Activated CD4-positive, alpha-beta T cell treated with anti-CD3 and anti-CD28 coated beads, Interleukin-2, amount 50 U/mL, for 4 hours (primary cell): ENCODE results near the gene LRRFIP1.
A peak's percentile ranks its signal among the peaks of the same experiment; 100 is the strongest.
"Not testable (repeated sequence)": the region's sequence is repeated elsewhere in the genome, so short reads cannot be mapped to it uniquely, and the experiment has no call there.

Source experiments
- DNase-seq, 2 experiments: peaks; one replicate each; pipeline ENCODE4 v3.0.0-alpha.2; 2020

Gene LRRFIP1

DNA sequence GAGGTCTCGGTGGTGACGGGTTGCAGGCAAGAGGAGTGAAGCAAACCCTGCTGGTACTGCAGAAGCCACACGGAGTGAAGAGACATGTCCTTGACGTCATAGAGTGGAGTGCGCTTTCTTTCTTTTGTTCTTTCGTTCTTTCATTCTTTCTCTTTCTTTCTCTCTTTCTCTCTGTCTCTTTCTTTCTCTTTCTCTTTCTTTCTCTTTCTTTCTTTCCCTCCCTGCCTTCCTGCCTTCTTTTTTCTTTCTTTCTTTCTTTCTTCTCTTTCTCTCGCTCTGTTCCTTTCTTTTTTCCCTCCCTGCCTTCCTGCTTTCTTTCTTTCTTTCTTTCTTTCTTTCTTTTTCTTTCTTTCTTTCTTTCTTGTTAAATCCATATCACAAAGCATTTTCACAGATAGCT lies 39.2 kb downstream of the LRRFIP1 start:
- no peak for DNase-seq

DNA sequence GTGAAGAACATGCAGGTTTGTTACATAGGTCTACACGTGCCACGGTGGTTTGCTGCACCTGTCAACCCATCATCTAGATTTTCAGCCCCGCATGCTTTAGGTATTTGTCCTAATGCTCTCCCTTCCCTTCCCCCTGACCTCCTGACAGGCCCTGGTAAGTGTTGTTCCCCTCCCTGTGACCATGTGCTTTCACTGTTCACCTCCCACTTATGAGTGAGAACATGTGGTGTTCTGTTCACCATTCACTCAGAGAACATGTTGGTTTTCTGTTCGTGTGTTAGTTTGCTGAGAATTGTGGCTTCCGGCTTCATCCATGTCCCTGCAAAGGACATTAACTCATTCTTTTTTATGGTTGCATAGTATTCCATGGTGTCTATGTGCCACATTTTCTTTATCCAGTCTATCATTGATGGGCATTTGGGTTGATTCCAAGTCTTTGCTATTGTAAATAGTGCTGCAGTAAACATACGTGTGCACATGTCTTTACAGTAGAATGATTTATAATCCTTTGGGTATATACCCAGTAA lies 39.7 kb downstream of the LRRFIP1 start:
- not testable (repeated sequence) for DNase-seq

DNA sequence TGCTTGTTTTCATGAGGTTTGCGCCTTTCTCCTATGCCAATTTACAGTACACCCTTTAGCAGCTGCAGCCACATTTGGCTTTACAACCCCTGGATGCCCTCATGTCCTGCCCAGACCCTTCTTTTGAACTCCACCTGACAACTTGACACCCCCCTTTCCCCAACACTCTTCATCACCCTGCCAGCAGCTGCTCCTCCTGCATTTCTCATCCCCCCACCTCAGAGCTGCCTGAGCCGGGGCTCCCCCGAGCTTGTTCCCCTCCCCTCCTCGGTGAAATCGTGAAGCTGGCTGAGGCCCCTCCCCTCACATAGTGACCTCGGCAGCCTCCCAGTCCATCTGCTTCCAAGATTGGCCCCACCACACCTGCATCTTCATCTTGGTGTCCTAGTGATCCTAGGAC lies 40.5 kb downstream of the LRRFIP1 start:
- DNase-seq, result no peak

DNA sequence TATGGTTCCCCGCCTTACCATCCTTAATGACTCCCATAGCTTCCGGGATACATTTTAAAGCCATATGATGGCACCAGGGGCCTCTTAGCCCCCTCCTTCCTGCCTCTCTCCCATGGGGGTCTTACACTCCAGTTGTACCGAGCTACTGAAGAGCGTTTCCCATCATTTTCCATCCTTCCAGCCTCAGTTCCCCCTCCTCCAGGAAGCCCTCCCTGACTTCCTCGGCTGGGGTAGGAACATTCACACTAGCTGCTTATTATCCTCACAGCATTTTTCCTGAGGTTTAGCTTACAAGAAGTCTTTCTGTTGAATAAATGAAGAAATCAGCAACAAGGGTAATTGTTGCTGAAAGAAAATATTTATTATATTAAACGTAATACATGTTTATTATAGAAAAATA lies 41.1 kb downstream of the LRRFIP1 start:
- DNase-seq, result no peak

DNA sequence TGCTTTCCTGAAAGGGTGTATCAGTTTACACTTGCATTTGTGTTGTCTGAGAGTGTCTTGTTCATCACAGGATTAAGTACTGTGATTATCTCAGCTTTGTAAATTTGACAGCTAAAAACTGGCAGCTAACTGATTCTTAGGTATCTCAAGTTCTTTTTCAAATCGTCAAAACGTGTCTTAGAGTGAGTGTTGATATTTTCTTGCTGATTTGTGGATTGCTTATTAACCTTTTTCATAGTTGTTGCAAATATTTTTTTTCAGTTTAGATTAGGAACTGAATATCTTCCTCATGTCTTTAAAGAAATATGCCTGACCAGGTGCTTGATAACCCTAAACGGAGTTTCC lies 41.9 kb downstream of the LRRFIP1 start:
- DNase-seq, result no peak

DNA sequence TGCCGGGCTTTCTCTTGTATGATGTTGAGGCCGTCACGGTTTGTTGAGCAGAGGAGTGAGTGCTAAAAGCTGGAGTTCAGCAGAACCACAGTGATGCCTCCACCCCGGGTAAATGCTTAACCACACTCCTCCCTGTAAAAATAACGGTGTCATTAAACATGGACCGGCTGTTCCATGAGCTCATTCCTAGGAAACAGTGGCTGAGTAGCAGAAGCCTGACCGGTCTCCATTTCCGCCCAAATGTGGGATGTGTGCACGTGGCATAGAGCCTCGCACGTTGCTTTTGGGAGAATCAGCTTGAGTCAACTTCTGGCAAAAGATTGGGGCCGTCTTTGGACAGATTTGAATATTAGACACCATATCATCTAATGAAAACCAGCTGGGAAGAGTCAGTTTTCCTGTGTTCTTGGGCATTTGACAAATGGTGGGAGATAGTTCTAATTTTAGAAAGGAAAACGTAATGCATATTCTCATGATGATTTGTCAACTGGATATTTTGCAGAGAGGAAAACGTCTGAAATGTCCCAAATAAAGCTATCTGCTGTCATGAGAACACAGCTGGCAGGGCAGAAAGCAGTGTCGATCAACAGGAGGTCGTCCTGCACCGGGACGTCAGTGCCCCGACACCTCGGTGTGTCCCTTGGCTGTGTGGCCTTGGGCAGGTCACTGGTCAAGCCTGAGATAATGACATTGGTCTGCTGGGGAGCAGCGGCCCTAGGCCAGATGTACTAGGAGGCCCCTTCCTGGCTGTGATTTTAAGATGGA lies 42.4 kb downstream of the LRRFIP1 start:
- no peak for DNase-seq

DNA sequence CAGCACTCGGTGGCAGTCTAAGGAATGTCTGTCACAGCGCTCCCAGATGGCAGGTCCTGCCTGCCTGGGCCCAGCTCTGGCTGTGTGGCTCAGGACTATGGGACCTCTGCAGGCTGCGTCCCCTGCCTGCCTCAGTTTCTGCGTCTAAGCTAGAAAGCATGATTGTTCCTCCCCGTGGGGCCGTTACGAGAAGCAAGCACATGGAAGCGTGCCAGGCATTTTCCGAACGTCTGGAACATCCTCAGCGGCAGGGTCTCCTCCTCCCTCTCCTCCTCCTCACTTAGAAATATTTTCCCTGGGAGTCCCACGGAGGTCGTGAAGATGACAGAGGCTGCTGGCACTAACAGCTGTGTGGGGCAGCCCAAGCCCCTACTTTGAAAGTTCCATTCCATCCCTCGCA lies 43.3 kb downstream of the LRRFIP1 start:
- DNase-seq, result no peak

DNA sequence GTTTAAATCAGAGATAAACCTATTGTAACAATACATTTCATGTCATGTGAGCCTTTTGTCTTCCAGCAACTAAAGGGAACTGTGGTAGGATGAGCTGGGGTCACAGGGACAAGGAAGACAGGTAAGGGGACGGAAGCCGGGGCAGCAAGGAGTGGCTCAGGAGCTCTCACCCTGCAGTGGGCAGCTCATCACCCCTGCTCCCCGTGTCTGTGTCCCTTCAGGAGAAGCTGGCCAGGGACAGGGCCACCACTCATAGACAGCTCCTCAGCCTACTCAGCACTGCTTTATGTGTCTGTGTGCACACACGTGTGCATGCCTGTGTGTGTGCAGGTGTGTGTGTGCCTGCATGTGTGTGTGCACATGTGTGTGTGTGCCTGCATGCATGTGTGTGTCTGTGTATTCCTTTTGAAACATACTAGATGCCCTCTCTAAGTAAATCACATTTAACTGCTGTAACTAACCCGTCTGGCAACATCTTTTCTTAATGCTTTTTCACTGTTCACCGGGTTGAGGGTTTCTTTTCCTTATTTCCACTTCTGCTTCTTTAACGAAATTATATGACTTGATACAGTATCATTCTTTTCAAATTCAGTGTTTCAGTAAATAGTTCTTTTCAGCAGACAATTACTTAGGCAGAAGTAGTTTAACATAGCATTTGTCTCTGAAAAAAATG lies 44.2 kb downstream of the LRRFIP1 start:
- DNase-seq, result no peak

DNA sequence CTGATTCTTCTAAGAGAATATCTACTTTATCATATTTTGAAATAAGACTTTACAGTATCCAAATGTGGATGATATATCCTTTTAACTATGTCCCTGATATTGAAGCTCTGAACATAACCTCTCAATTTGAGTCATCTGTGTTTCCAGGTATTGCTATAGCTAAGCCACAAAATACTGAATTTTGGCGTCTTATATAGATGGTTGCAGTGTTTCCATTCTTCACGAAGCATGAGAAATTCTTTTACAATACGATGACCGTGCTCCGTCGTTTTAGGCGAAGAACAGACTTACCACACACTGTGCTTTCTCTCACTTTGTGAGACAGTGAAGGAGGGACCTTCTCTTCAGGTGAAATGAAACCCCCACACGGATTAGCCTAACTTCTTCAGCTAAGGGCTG lies 45.3 kb downstream of the LRRFIP1 start:
- no peak for DNase-seq

DNA sequence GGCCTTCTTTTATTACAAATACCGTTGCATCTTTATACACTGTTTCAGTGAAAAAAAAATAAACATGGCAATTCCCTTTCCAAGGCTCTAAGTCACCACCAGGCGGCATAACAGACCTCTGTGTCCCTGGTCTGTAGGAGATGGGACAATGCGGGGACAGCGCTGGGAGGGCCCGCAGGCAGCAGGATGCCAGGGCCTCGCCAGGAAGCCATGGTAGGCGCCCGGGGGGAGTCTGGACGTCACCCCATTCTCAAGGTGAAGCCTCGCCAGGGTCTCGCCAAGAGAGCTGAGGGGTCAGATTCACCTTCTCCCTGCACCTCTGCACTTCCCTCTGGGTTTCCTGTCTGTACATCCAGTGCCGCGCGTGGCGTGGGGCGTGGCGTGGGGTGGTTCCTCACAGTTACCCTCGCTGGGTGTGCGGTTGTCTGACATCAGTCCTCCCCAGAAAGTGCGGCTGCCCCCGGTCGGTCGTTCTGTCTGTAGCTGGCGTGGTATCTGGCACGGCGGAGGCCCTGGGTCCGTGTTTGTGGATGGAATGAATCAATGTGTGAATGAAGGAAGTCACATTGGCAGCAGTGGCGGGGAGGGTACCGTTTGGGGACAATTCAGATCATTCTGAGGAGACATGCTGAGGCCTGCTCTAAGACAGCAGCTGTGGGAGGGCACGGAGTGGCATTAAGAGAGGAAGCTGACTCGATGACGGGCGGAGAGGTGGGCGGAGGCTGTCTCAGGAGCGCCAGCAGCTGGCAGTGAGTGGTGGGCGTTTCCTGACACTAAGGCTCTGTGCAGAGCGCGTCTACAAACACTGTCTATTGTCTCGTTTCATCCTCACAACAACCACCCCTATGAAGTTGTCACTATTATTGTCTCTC lies 46.0 kb downstream of the LRRFIP1 start:
- DNase-seq, result peak; percentile 94 to 97

DNA sequence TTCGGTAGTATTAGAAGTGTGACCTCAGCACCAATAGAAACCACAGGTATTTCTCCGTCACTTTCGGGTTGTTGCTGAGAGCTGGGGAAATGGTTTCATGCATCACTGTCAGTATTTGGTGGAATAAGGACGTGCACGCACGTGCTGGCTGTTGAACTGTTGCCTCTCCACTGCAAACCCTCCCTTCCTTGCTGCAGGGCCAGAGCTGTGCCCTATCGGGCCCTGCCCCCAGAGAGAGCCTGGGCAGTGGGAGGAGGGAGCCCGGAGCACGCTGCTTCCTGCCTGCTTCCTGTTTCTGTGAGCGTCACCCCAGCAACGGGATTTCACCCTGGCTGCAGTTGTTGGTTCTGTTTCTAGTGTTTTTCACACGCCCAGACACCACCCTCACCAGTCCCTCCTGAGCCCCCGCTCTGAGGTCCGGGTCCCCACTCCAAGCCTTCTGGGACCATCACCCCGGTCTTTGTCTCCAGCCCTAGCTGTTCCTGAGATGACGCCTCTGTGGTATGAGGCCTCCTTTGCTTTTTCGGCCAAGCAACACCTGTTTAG lies 47.4 kb downstream of the LRRFIP1 start:
- peak; percentile 65 for DNase-seq

DNA sequence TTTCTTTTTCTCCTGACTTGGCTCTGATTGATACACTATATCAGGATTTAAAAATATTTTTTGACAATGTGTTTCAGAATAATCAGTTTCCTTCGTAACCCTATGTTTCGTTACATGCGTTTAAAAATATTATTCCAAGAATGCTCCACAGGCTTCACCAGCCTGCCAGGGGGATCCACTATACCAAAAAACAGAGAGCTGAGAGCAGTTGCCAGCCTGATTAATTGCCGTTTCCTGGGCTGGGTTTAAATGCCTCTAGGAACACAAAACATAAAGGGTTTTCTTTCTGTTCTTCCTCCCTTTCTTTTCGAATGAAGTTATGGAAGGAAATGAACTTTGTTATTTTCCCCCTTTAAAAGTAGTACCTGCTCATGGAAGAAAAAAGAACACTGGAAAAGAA lies 47.9 kb downstream of the LRRFIP1 start:
- DNase-seq, result no peak

DNA sequence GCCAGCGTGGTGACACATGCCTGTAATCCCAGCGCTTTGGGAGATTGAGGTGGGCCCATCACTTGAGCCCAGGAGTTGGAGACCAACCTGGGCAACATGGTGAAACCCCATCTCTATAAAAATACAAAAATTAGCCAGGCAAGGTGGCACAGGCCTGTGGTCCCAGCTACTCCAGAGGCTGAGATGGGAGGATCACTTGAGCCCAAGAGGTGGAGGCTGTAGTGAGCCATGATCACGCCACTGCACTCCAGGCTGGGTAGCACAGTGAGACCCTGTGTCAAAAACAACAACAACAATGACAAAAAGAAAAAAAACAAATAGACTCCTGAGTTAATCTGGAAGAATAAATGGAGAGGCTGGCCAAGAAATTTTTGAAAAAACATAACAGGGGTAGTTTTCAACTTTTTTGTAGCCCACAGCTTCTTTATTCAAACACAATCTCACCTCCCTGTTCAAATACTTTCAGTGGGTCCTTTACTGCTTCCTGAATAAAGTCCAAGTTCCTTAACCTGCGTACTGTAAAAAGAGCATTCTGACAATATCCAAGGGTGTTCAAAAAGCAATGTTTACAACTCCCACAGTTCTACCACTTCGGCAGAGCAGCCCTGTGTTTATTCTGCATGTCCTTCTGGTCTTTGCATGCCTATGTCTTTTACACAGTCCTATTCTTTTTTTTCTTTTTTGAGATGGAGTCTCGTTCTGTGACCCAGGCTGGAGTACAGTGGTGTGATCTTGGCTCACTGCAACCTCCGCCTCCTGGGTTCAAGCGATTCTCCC lies 53.5 kb downstream of the LRRFIP1 start:
- DNase-seq, result no peak

DNA sequence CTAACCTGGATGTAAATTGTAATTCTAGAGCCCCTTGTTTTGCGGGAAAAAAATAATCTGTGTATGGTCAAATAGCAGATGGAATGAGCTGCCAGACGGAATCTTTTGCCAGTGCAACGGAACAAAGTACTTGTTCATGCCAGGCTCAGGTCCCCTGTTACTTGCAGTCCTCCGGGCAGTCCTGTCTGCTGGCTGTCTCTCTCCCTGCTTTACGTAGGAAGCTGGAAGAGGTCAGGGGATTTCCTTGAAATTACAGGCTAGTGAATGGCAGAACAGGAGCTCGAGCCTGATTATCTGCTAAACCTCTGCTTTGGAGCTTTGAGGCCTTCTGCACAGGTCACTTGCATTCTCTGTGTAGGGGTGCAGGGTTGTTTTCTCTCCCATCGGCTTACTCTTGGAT lies 54.8 kb downstream of the LRRFIP1 start:
- DNase-seq, result no peak

DNA sequence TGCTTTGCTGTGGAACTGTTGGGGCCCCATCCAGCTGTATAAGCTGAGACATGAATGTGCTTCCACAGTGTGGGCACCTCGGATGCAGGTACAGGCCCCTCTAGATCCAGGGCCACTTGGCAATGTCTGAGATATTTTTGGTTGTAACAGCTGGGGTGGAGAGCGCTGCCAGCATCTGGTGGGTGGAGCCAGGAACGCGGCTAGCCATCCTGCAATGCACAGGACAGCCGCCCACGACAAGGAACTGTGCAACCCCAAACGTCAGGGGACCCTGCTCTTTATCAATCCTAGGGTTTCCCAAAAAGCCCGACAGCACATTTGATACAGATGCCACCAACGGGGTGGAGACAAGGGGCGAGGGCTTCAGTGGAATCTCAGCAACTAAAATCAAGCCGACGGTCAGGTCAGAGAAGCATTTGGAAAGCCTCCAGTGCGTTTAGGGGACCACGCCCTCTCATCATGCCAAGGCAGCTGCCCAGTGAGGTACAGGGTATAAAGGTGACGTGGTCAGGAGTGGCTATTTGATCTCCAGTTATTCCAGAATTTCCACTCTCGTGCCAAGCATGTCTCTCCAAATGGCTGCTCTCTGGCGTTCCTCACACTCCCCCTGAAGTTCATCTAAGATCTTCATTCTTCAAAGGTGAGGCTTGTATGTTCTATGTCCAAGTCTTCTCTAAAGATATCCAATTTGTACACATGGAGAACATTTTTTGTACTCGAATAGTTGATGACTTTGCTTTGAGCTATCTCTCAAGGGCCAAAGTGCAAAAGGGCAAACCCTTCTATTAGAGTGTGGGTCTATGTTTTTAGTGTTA lies 55.7 kb downstream of the LRRFIP1 start:
- DNase-seq, result no peak

DNA sequence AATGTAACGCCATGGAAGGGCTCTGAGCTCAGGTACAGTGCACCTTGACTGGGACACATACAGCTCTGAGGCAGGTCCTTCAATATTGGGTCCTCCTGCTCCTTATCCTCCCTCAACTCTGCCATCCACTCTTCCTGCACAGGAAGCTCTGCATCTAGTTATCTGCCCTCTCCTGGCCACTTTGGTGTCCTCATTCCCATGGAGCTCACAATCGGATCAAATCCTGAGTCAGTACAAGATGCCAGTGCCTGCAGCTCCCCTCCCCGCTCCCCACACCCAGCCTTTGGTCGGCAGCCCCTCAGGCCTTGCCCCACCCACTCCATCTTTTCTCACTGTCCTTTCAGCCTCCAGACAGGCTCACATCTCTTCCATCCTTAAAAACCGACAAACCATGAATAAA lies 58.0 kb downstream of the LRRFIP1 start:
- no peak for DNase-seq

DNA sequence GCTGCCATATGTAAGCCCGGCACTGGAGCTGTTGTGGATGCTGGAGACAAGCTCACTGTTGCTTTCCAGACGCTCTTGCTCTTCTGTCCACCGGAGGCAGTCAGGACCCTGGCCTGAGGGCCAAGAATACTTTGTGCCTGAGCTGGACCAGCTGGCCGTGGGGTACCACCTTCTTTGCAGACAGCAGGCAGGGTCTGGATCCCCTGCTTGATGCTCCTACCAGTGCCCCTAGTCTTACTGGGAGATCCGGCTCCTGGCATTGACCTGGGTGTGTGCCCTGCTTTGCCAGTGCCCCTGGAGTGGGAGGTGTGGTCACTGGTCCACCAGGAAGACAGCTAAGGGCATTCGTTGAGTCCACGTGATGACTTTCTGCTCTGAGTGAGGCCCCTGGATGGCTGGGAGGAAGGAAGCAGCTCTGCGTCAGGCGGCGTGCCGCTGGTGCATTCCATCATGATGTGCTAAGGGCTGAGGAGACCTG lies 59.3 kb downstream of the LRRFIP1 start:
- DNase-seq, result no peak

DNA sequence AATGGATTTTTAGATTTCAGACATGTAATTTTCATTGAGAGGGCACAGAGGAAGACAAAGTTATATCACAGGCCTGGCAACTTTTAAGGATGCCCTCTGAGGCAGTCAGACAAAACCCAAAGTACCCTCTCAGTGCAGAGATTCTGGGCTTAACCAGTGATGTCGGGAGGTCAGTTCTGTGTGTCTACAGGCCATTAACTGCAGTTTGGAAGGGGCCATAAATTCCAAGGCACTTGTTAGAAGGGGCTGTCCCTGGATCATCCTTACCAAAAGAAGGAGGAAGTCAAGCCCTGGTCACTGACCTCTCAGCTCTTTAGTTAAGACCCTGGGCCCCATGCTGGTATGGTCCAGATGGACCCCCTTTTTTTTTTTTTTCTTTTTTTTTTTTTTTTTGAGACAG lies 60.7 kb downstream of the LRRFIP1 start:
- DNase-seq, result no peak

DNA sequence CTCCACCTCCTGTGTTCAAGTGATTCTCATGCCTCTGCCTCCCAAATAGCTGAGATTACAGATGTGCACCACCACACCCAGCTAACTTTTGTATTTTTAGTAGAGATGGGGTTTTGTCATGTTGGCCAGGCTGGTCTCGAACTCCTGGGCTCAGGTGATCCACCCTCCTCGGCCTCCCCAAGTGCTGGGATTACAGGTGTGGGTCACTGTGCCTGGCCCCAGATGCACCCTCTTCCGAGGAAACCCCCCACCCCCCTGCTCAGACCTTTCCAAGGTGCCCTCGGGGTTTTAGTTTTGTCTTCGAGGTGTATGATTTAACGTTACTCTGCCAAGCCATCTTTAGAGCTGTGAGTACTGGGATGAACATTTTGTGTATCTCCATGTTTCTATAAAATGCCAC lies 61.2 kb downstream of the LRRFIP1 start:
- not testable (repeated sequence) for DNase-seq

DNA sequence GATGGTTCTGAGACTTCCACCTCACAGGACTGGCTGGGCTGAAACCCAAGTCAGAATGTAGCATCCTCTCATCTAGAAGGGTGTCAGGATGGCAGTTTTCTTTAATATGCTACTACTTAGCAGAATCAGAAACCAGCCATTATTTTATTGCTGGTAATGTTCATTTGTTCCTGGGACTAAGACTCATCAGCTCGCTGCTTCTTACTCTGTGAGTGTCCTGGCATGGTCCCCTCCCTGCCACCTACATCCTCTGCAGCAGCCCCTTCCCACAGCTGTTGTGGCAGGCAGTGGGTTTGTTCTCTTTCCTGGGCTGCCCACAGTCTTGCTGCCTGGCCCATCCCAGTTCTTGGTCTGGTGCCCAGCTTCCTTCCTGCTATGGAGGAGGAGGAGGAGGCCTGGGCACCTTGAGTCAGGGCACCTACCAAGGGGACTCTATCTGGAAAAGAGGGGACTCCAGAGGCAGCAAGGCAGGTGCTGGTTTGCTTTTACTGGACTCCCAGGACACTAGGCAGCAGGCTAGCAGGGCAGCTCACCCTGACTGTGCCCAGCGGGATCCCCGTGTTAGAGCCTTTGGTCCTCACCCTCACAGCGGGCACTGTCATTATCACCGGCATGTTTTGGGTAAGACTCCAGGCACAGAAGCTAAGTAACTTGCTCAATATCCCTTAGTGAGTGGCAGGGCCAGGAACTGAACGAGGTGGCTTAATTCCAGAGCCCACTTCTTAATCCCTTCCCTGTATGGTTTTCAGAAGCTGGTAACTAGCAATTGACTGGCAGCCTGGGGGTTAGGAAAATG lies 62.1 kb downstream of the LRRFIP1 start:
- DNase-seq, result no peak
